GM19468 (cell line): ENCODE measurements around the gene KIF21A.
"Not testable (repeated sequence)": the region's sequence is repeated elsewhere in the genome, so short reads cannot be mapped to it uniquely, and the experiment has no call there.

Experiments used
- ATAC-seq: cut with Tn5 transposase; IDR thresholded peaks from one replicate; pipeline ENCODE4 v1.9.1; 2021; ENCODE audit warnings: mild to moderate bottlenecking, moderate library complexity, moderate number of reproducible peaks; ENCODE audit not compliant: unreplicated experiment; ENCODE audit errors: extremely low read depth

The KIF21A gene

DNA sequence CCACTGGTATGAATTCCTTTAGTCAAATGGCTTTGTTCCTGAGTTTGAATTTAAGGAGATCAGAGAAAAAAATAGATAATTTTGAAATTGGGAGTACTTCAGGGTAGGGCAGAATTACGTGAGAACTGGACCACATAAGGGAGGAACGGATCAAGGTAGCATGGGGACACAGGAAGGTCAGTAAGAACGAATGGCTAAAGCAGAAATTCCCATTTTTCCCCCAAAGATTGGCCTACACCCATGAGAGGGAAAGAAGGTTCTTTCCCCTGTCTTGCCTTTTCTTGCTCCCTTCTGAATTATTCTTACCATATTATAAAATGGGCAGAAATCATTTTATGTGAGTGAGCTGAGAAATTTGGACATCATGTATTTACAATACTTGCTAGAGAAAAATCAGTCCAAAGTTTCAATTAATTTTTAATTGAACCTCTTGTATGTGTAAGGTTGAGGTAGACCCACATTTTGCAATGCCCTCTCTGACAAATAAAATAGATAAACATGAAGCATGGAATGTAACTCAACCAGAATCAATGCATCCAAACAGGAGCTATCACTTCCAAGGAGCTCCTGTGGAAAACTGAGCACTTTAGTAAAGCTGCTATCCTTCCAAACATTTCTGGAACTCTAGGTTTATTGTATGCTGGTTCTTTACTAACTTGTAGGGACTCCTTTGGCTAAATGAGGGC is 93.8 kb downstream of the KIF21A start:
- no peak for ATAC-seq

DNA sequence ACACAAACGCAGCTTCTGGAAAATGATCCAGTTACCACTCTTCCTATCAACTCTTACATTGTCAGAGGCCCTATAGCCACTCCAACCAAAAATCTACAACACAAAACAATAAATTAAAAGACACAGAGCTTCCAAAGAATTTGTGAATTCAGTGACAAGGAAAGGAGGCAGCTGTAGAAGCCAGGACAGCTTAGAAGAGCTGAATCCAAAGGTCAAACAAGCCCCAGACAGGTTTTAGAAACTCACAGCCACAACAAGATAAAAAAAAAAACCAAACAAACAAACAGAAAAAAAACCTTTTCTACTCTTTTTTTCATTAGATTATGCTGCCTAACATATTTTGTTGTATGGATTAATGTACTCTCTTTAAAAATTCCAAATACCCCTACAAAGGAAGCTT is 94.4 kb downstream of the KIF21A start:
- no peak for ATAC-seq

DNA sequence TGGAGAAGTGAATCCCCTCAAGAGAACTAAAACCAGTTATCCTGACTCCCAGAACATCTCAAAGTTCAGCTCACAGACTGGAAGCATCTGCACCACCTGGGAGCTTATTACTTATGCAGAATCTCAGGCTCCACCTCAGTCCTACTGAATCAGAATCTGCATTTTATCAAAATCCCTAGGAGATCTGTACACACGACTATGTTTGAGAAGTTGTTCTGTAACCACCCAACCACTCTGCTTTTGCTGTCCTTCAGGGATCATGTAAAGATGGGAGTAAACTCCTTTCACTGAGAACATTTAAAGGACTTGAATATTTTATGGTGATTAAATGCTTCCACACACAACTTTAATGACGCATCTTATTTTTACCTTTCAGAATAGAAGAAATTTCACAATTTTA is 98.0 kb downstream of the KIF21A start:
- ATAC-seq, result no peak

DNA sequence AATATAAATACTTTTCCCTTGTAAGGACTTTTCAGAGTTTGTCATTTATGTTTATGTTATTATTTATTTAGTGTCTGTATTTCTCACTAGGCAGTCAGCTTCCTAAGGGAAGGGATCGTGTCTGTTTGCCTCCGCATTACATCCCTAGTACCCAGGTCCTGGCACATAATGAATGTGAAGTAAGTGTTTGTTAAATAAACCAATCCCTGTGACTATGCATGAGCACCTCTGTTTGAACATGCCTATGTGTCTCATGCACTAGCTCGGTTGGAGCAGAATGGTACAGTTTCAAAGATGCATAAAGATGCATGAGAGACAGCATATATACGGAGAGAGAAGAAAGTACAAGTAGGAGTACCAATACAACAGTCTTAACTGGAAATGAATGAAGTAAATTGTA is 99.3 kb downstream of the KIF21A start:
- no peak for ATAC-seq

DNA sequence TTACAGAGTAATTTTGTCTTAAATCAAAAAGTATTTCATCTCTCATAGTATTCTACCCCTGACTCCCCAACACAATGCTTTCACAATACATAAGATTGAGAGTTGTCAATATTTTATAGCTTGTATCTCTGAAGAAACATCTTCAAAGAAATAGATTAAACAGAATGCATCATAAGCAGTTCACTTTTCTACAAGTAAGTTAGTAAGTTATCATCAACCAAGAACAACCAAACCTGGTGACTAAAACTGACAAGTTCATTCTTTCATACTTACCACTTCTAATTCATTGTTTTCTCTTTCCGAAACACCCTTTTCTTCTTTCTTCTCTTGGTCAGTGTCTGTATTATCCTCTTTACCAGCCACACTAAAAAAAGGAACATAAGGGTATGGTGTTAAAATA is 101.2 kb downstream of the KIF21A start:
- ATAC-seq, result no peak

DNA sequence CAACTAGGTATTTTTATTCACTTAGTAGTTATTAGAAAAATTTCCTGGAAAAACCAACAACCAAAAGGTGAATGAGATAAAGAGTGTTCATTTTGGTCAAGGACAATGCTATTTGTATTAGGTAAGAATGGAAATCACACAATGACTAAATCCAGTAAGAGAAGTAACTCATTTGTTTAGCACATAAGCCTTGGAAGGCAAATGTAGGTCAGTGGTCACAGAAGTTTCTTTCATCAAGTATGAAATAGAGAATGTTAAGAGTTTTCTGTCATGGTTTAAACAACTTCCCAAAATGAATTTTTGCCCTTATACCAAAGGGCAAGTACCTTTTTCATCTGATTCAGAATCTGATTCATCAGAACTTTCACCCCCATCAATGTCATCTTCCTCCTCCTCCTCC is 101.7 kb downstream of the KIF21A start:
- no peak for ATAC-seq

DNA sequence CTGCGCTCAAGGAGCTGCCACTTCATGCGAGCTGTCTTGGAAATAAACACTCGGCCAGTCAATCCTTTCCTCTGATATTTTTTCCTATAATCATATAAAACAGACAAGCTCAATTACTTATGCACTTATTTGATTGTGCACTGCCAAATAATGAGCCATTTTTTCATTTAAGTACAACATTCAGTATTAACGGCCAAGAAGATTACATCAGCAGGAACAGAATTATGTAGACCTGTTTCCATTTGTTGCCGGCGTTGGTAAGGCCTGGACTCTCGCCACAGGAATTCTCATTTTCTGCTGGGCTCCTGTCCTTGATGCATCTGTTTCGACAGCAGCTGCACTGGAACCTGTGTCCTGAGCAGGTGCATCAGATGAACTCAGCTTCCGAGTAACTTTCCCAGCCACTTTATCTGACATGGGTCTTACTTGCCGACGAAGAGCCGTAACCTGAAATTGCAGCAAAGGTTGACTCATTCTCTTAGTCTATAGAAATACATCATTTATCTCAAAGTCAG is 110.2 kb downstream of the KIF21A start:
- ATAC-seq, result no peak

DNA sequence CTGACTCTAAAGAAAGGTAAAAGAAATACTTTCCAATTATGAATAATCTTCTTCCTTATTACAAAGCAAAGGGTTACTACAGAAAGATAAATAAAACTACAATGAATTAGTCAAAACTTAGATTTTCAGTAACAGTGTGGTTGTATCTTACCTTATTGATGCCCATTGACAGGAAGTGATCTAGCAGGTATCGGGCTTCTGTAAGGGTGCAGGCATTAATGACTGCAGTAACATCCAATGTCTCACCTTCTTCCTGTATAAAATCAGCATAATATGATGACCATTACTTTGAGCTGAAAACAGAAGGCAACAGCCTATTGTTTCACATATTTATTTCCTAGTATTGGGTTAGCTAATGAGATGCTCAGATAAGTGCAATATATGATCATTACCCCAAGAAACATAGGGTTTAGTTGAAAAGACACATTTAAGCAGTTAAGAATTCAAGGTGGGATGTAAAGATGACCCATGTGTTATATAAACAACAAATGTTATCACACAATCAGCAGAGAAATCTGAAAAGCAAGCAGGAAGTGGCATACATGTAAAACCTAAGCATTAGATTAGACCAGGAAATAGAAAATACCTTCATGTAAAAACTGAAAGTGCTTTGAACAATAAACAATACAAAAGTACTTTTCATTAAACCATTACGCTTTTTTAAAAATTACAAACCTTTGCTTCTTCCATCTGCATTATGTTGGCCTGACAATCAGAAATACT is 111.2 kb downstream of the KIF21A start:
- ATAC-seq, result no peak

DNA sequence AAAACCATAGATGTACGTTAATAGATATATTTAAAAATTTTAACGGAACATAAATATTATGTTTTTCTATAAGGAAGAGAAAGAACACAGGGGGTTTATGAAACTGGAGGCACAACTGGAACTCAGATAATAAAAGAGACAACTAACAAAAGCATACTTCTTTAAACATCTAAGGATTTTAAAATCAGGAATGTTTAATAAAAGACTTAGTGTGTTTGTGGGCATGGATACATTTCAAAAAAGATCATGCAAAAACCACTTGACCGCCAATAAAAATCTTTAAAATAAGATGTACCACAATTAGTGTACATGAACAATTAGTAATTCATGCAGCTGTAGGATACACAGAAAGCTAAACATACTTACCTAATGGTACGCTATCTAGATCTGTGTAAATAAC is 113.0 kb downstream of the KIF21A start:
- no peak for ATAC-seq

DNA sequence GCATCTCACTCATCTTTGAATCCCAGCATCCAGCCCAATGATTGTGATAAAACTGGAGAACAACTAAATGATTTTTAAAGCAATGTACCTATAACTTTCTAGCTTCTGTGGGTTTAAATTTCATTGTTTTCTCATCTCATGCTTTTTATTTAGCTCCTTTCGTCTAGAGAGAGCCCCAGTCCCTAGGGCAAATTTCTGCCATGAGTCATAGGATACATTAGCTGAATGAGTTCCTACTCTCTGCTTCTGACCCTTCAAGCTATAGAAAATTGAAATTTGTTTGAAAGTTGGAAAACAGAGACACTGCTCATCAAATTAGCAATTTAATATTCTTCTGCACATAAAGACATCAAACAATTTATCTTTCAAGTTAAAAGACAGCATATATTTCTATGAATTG is 113.9 kb downstream of the KIF21A start:
- no peak for ATAC-seq

DNA sequence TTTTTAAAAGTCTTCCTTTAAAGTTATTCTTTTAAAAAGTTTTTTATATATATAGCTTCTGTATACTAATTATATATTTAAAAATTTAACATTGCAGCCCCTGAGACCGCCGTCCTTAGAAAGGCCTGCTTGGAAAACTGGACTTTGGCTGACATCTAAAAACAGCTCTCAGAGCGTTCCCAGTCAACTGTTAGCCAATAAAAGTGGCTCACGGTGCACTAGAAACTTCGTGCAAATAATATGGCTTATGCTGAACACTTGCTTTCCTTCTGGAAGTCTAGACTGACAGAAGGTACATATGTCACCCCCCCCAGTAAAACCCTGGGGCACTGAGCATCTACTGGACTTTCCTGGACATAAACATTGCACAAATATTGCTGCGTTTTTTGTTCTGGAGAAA is 115.0 kb downstream of the KIF21A start:
- no peak for ATAC-seq

DNA sequence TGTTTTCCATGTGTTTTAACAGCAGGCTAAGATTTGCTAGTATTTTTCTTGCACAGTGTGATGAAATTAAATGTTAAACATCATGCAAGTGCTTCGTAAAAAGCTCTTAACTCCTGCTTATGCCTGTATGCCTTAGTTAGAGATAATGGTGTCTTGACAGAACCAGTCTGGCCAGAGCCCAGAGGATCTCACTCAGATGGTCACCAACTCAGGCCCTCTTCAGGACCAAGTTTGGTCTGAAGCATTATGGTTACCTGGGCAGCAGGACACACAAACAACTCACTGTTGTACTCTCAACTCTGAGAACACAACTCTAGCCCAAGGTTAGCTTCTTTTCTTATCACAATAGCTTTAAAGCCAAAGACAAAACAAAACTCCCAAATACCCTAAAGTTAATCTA is 115.4 kb downstream of the KIF21A start:
- no peak for ATAC-seq

DNA sequence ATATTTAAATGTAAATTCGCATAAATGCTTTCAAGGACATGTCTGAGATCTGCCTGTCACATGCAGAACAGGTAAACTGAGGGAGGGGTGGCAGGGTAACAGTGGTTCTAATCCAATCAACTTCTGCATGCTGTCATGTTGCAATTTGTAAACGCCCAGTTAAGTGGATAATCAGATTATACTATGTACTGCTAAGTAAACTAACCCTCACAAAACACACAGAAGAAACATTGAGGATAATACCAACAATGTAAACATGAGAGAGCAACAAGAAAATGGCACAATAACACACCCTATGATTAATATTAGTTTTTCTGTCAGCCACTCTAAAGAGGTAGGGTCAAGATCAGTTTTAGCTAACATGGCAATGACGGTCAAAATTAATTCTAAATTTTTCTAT is 123.7 kb downstream of the KIF21A start:
- no peak for ATAC-seq

DNA sequence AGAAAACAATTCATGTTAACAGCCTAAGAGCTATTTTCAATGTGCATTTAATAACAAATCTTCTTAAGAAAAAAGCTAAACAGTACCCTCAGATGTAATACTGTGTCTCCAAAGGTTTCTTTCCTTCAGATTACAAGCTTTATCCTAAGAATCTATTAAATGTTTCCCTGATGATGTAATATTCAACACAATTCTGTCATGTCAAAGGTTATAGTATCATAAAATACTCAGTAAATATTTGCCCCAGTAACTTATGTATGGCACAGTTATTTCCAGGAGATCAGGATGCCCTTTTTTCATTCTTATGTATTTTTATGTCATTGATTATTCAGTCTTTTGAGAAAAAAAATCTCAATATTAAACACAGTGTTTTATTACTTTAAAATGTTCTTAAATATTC is 128.4 kb downstream of the KIF21A start:
- no peak for ATAC-seq

DNA sequence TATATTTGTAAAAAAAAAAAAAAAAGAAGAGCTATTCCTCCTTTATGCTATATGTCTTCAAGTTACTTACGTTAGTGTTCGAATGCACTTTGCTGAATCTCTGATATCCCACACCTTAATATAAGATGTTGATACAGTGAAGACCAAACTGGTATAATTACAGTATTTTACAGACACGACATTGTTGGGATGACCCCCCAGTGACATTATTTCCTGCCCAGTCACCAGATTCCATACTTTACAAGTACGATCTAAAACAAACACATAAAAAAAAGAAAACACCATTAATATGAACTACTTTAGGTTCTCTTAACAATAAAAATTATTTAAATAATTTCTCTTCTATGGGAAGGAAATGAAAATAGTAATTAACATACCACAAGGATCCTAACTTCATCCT is 133.4 kb downstream of the KIF21A start:
- no peak for ATAC-seq

DNA sequence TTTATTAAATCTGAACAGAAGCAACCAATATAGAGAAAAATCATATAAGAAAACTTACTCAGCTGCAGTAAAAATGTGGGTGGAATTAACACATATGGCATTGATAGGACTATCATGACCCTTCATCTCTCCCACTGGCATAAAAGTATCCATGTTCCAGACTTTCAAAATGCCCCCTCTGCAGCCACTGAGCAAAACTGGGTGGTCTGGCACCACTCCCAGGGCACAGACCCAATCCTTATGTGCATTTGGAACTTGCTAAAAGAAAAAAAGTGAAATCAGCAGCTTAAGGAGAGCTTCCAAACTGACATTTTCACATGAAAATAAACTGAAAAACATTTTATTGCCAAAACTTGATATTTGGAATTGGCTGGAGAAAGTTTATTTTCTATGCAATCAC is 141.5 kb downstream of the KIF21A start:
- no peak for ATAC-seq

DNA sequence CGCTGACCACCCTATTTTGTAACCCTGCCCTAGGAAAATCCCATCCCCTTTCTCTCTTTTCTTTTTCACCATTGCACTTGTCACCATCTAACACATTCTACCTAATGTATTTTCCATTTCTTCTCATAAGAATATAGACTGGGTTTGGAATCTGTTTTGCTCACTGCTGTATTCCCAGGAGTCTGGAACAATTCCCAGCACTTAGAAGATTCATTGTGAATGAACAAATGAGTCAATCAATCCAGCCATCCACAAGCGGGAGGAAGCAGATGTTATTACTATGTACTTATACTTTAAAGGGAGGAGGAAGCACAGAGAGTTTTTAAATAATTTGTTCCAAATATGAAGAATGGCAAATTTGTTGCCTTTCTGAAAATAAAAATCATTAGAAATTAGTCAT is 142.1 kb downstream of the KIF21A start:
- no peak for ATAC-seq

DNA sequence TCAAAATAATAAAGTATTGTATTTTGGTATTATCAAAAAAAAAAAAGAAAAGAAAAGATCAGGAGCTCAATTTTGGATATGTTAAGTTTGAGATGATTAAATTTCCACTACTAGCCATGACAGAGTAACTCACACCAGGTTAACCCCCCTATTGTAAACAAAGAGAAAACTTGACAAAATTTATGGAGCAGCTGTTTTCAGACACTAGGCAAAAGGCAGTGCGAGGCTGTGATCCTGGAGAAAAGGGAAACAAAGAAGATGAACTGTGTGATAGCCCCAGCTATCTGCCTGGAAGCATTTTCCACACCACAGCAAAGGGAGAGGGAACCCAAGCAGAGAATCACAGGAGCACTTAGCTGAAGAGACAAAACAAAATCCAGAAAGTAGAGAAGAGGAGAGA is 145.0 kb downstream of the KIF21A start:
- no peak for ATAC-seq

DNA sequence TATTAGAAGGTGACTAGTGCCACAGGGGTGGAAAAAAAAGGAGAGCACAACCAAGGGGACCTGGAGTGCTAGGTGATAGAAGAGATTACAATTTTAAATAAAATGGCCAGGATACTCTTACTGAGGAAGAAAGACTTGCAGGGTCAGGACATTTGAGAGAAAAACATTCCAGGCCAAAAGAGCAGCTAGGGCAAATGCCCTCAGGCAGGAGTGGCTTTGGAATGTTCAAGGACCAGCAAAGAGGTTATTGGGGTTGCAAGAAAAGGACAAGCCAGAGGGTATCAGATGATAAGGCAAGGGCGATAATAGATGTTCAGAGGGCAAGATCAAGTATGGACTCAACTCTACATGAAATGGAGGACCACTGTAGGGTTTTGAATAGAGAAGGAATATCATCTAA is 146.4 kb downstream of the KIF21A start:
- no peak for ATAC-seq

DNA sequence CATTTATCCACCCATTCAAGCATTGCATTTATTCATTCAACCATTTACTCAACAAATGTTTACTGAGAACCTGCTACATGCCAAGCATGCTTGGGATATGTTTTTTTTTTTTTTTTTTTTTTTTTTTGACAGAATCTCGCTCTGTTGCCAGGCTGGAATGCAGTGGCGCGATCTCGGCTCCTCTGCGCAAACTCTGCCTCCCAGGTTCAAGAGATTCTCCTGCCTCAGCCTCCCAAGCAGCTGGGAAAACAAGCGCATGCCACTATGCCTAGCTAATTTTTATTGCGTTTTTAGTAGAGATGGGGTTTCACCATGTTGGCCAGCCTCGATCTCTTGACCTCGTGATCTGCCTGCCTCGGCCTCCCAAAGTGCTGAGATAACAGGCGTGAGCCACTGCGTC is 147.3 kb downstream of the KIF21A start:
- not testable (repeated sequence) for ATAC-seq

DNA sequence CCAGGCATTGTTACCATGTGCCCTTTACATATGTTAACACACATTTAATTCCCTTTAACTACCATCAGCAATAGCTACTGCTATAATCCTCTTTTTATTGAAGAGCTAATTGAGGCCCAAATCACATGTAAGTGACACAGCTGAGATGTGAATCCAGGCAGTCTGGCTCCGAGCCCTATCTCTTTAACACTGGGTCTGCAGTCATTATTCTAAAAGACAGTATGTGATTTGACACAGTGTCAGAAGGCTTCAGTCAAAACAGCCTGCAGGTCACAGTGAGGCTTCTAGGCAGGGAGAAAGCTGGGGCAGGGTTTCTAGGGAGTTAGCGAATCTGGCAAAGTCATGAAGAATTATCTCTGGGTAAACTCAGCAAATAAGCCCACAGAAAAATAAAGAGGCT is 148.2 kb downstream of the KIF21A start:
- no peak for ATAC-seq

DNA sequence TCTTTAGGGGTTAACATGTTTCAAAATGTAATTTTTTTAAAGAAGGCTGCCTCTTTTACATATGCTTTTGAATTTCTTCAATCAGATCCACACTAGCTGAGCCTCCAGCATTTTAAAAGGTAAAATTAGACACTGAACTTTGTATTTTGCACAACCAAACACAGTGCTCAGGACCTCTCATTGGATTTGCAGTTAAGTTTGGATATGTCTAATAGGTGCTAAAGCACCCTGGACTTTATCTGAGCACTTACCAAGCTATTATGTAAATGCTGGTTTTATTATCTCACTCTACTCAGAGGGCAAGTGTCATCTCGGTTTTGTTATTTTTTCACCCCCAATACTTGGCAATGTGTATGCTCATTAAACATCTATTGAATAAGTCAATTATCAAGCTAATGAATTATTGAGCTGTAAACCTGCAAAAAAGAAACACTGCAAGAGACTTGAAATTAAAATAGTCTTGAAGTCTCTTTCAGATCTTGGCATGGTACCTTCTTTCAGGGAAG is 150.7 kb downstream of the KIF21A start:
- no peak for ATAC-seq
